Measurements from ENCODE around the gene NANOS1.
A peak's percentile ranks its signal among the peaks of the same experiment; 100 is the strongest.

NANOS1 gene

GRCh38 chr10:119061926-119062325 is 32.4 kb downstream of the NANOS1 start:
- no peak for DNase-seq

GRCh38 chr10:119070395-119071165 is 41.1 kb downstream of the NANOS1 start:
- DNase-seq = no peak

- DNase-seq = no peak
Observed at GRCh38 chr10:119073584-119073983, 44.1 kb downstream of the NANOS1 start.

- DNase-seq = no peak
Observed at GRCh38 chr10:119078422-119079179, 49.1 kb downstream of the NANOS1 start.

GRCh38 chr10:119079599-119080520 is 50.3 kb downstream of the NANOS1 start:
- peak in 1 of 2 experiments; percentile 52 for DNase-seq

GRCh38 chr10:119080521-119081259 is 51.2 kb downstream of the NANOS1 start, which contains the start of gene EIF3A:
TSS of gene EIF3A (minus strand) at chr10:119080817. CDS start at chr10:119080676, 141 bp downstream.
- DNase-seq = peak; percentile 68 to 77

Data from SW 1271 (cell line).